GM23248 (cell line): Measurements from ENCODE around the gene RFPL1.

Experiments used
- EZH2 ChIP-seq: fragments of 200-600 bp; sonication (generic); IDR thresholded peaks from 2 replicates; pipeline ENCODE4 v1.6.1; 2018; ENCODE audit warnings: antibody characterized with exemption, mild to moderate bottlenecking; ENCODE audit not compliant: insufficient read depth, poor library complexity, severe bottlenecking
- EZH2phosphoT487 ChIP-seq: fragments of 200-600 bp; sonication (generic); IDR thresholded peaks from 2 replicates; pipeline ENCODE4 v1.6.1; 2018; ENCODE audit warnings: antibody characterized with exemption, moderate library complexity, mild to moderate bottlenecking, low read depth; ENCODE audit not compliant: insufficient read depth

DNA sequence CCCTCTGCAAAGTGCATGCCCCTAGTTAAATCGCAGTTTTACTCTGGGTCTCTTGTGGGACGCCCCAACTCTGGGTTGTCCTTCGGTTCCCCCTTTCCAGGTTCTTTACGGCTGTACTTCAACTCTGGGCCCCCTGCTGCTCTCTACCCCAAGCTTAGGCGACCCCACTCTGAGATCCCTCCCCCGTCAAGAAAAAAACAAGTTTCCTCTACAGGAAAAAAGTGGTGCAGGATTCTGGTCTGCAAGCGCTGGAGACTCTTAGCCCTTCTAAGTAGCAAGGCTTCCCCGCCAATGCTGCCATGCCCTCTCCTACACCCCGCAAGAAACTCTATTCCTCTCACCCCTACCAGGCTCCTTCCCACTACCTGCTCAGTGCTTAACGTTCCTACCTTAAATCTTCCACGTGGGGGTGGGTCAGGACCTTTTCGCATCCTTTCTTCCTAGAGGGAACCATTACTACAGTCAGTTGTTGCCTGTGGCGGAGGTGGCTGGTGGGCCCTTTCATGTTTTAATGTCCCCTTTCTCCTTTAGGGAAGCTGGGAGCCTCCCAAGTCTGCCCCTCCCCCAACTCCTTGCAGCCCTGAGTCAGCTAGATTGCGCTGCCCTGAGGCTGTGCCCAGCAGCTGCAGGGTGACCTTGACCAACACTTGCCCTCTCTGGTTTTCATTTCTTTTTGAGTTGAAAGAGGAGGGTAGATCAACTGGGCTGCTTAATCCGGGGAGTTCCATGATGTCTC, 43.0 kb downstream of the RFPL1 start:
- TF ChIP-seq EZH2phosphoT487 (no peak), EZH2 (no peak)
